Measurements from ENCODE around the gene OTULINL. TPM values are rescaled to one million over a fixed set of nuclear protein-coding genes. Genes with fewer than 3 reads are reported as not detected.

Gene OTULINL
- polyA plus RNA-seq, 1 of the 3 experiments (the other 2 are of a cell fraction): 0.26 TPM

DNA sequence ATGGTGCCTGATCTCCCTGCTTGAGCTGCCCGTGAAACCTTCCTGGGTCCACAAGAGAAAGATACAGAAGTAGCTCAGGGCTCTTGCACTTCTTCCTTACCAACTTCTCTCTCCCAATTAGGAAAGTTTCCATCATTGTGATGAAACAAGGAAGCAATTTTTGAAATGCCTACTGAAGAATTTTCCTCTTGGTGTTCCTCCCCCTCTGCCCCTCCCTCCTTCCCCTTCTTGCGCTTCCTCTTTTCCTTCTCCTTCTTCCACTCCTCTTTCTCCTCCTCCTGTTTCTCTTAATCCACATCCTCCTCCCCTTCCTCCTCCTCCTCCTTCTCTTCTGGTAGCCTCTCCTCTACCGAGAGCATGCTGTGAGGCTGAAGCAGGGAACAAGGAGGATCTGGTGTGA is 36.3 kb upstream of the OTULINL start:
- Histone ChIP-seq H3K36me3 (replicated peaks in 1 of 2; ENCODE audit: control insufficient read depth in 1 of 2, insufficient read depth in 2 of 2, low read length in 1 of 2) (no peaks in the 10 kb centered on the region), H3K9me2 (no peaks in the 10 kb centered on the region), H3K9me3 (no peaks in the 10 kb centered on the region), H4K20me1 (ENCODE audit: insufficient read depth) (no peaks in the 10 kb centered on the region), H3K4me1 (ENCODE audit: control insufficient read depth in 1 of 2, insufficient read depth in 2 of 2, low read depth in 1 of 2, low read length in 1 of 2) (no peaks in the 10 kb centered on the region), H3F3A (replicated peaks; ENCODE audit: insufficient read depth) (no peaks in the 10 kb centered on the region), H3K4me3 (ENCODE audit: low read depth in 2 of 2, low read length in 1 of 2) (no peak overlapping the region), H3K9ac (no peak overlapping the region), H3K27me3 (ENCODE audit: insufficient read depth) (no peaks in the 10 kb centered on the region), H3K4me2 (no peak overlapping the region), H3K27ac (ENCODE audit: low read depth in 2 of 2, low read length in 1 of 2) (no peak overlapping the region), H2AFZ (ENCODE audit: low read depth) (no peak overlapping the region), H3K79me2 (ENCODE audit: insufficient read depth) (no peaks in the 10 kb centered on the region)
- POLR2A ChIA-PET: interaction anchor here (0.6 kb wide), 1 partner anchor 15 kb away, joined by 4 read pairs; no protein-coding TSS in a partner anchor
- WGBS (ENCODE audit: low lambda C conversion rate): 48% methylated on average over 3 of the region's 3 CpGs
- no peak for DNase-seq
- TF ChIP-seq, protein P1, sequence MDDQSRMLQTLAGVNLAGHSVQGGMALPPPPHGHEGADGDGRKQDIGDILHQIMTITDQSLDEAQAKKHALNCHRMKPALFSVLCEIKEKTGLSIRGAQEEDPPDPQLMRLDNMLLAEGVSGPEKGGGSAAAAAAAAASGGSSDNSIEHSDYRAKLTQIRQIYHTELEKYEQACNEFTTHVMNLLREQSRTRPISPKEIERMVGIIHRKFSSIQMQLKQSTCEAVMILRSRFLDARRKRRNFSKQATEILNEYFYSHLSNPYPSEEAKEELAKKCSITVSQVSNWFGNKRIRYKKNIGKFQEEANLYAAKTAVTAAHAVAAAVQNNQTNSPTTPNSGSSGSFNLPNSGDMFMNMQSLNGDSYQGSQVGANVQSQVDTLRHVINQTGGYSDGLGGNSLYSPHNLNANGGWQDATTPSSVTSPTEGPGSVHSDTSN (IDR thresholded peaks at IDR 0.05): no peak
- TF ChIP-seq, protein P2, sequence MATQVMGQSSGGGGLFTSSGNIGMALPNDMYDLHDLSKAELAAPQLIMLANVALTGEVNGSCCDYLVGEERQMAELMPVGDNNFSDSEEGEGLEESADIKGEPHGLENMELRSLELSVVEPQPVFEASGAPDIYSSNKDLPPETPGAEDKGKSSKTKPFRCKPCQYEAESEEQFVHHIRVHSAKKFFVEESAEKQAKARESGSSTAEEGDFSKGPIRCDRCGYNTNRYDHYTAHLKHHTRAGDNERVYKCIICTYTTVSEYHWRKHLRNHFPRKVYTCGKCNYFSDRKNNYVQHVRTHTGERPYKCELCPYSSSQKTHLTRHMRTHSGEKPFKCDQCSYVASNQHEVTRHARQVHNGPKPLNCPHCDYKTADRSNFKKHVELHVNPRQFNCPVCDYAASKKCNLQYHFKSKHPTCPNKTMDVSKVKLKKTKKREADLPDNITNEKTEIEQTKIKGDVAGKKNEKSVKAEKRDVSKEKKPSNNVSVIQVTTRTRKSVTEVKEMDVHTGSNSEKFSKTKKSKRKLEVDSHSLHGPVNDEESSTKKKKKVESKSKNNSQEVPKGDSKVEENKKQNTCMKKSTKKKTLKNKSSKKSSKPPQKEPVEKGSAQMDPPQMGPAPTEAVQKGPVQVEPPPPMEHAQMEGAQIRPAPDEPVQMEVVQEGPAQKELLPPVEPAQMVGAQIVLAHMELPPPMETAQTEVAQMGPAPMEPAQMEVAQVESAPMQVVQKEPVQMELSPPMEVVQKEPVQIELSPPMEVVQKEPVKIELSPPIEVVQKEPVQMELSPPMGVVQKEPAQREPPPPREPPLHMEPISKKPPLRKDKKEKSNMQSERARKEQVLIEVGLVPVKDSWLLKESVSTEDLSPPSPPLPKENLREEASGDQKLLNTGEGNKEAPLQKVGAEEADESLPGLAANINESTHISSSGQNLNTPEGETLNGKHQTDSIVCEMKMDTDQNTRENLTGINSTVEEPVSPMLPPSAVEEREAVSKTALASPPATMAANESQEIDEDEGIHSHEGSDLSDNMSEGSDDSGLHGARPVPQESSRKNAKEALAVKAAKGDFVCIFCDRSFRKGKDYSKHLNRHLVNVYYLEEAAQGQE (IDR thresholded peaks at IDR 0.05; ENCODE audit: low read depth, low read length): no peak
- TF ChIP-seq GATA2 (CRISPR knock-in tag; IDR thresholded peaks at IDR 0.05) (no peak), FOXM1 (IDR thresholded peaks at IDR 0.05; ENCODE audit: low read depth) (no peak), RAD21 (IDR thresholded peaks at IDR 0.05; ENCODE audit: low read length) (no peak), ELF1 (IDR thresholded peaks at IDR 0.05) (no peak), YY1 (IDR thresholded peaks at IDR 0.05; ENCODE audit: low read depth) (no peak), RXRA (IDR thresholded peaks at IDR 0.05; ENCODE audit: borderline replicate concordance, low read depth) (no peak), EP300 (IDR thresholded peaks at IDR 0.05; ENCODE audit: borderline replicate concordance in 1 of 2, low read depth in 1 of 2, low read length in 1 of 2) (no peak), POLR2AphosphoS5 (IDR thresholded peaks at IDR 0.05; ENCODE audit: low read depth, low read length) (no peak), TEAD4 (IDR thresholded peaks at IDR 0.05; ENCODE audit: borderline replicate concordance, insufficient read depth) (no peak)
- TF ChIP-seq, protein P3, sequence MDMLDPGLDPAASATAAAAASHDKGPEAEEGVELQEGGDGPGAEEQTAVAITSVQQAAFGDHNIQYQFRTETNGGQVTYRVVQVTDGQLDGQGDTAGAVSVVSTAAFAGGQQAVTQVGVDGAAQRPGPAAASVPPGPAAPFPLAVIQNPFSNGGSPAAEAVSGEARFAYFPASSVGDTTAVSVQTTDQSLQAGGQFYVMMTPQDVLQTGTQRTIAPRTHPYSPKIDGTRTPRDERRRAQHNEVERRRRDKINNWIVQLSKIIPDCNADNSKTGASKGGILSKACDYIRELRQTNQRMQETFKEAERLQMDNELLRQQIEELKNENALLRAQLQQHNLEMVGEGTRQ (IDR thresholded peaks at IDR 0.05; ENCODE audit: borderline replicate concordance, low read depth, low read length): no peak
- TF ChIP-seq, protein P4, sequence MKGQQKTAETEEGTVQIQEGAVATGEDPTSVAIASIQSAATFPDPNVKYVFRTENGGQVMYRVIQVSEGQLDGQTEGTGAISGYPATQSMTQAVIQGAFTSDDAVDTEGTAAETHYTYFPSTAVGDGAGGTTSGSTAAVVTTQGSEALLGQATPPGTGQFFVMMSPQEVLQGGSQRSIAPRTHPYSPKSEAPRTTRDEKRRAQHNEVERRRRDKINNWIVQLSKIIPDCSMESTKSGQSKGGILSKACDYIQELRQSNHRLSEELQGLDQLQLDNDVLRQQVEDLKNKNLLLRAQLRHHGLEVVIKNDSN (IDR thresholded peaks at IDR 0.05; ENCODE audit: borderline replicate concordance, low read depth): no peak
- TF ChIP-seq, protein P5, sequence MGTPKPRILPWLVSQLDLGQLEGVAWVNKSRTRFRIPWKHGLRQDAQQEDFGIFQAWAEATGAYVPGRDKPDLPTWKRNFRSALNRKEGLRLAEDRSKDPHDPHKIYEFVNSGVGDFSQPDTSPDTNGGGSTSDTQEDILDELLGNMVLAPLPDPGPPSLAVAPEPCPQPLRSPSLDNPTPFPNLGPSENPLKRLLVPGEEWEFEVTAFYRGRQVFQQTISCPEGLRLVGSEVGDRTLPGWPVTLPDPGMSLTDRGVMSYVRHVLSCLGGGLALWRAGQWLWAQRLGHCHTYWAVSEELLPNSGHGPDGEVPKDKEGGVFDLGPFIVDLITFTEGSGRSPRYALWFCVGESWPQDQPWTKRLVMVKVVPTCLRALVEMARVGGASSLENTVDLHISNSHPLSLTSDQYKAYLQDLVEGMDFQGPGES (IDR thresholded peaks at IDR 0.05; ENCODE audit: low read depth, low read length): no peak
- CTCF ChIA-PET: interaction anchor here (1.1 to 1.5 kb wide), 3 partner anchors 19 to 103 kb away, joined by 3 to 6 read pairs (median 3); no protein-coding TSS in a partner anchor
